Measurements from ENCODE around the gene CTSZ.
A peak's percentile ranks its signal among the peaks of the same experiment; 100 is the strongest.

The CTSZ gene

DNA sequence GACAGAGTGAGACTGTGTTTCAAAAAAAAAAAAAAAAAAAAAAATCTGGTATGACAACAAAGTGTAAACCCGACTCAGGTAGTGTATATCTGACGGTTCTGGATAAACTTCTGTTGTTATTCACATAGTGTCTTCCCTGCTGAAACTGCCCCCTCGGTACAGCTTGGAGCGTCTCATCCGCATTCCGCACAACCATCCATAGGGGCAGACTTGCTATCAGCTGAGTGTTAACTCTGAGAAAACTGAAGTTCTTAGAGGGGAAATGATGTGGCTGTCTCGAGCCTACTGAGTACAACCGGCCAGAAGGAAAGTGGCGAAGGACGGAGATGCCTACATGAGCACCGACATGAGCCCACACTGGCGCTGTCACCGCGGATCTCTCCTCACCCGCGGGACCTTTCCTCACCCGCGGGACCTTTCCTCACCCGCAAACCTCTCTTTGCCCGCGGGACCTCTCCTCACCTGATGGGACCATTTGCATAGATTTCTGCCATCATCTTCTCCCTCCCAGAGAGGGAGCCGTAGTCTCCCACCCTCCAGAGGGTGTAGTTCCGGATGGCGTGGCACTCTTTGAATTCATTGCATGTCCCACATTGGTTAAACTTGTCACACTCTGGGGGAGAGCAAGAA, 9.8 kb downstream of the CTSZ start:
- H3K9ac ChIP-seq (ENCODE audit: low read depth, low read length): no peak overlapping the region
- H3K4me3 ChIP-seq (ENCODE audit: low read depth in 1 of 2, low read length in 2 of 2): no peak overlapping the region
- DNase-seq: no peak
- no peak overlapping the region for H2AFZ ChIP-seq (ENCODE audit: low read depth, low read length)
- H3K4me1 ChIP-seq (ENCODE audit: insufficient read depth, low read length): no peaks in the 10 kb centered on the region
- peaks cover 41% of the 10 kb centered on the region for H3K36me3 ChIP-seq (ENCODE audit: insufficient read depth, low read length)
- H3K27ac ChIP-seq (ENCODE audit: low read length): no peak overlapping the region
- no peaks in the 10 kb centered on the region for H3K27me3 ChIP-seq (ENCODE audit: insufficient read depth, low read length, poor library complexity)
- no peaks in the 10 kb centered on the region for H3K79me2 ChIP-seq (ENCODE audit: insufficient read depth, low read length)
- no peaks in the 10 kb centered on the region for H3K9me3 ChIP-seq (ENCODE audit: insufficient read depth, low read length, severe bottlenecking)
- no peak overlapping the region for H3K4me2 ChIP-seq (ENCODE audit: insufficient read depth, low read length)
- H4K20me1 ChIP-seq (ENCODE audit: insufficient read depth, low read length): peaks cover 11% of the 10 kb centered on the region
- 0 out of 3 replicates have a peak, but pooled peaks have one; percentile 20 for ATAC-seq (ENCODE audit: insufficient read depth, low read depth)
- TF ChIP-seq EZH2 (IDR thresholded peaks at IDR 0.05; ENCODE audit: borderline replicate concordance, low read depth, low read length, severe bottlenecking): no peak
- TF ChIP-seq, protein P1, sequence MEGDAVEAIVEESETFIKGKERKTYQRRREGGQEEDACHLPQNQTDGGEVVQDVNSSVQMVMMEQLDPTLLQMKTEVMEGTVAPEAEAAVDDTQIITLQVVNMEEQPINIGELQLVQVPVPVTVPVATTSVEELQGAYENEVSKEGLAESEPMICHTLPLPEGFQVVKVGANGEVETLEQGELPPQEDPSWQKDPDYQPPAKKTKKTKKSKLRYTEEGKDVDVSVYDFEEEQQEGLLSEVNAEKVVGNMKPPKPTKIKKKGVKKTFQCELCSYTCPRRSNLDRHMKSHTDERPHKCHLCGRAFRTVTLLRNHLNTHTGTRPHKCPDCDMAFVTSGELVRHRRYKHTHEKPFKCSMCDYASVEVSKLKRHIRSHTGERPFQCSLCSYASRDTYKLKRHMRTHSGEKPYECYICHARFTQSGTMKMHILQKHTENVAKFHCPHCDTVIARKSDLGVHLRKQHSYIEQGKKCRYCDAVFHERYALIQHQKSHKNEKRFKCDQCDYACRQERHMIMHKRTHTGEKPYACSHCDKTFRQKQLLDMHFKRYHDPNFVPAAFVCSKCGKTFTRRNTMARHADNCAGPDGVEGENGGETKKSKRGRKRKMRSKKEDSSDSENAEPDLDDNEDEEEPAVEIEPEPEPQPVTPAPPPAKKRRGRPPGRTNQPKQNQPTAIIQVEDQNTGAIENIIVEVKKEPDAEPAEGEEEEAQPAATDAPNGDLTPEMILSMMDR (IDR thresholded peaks at IDR 0.05; ENCODE audit: borderline replicate concordance, extremely low read depth, low read length, poor library complexity, severe bottlenecking): no peak

DNA sequence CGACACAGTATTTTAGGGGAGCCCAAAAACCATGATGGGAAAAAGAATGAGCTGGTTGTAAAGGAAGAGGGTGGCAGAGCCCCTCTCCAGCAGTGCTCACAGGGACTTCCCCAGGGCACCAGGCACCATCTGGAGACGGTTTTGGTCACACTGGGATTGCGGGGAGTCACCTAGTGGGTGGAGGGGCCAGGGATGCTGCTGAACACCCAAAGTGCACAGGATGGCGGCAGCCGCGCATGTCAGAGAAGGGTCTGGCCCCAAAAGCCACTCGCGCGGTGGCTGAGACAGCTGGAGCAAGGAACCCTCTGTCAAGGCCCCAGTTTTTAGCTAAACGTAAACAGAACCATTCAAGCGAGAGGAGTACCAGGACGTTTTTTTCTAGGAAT, 10.8 kb downstream of the CTSZ start:
- Histone ChIP-seq H3K9ac (ENCODE audit: low read depth, low read length) (no peak overlapping the region), H3K36me3 (ENCODE audit: insufficient read depth, low read length) (peaks cover 51% of the 10 kb centered on the region), H4K20me1 (ENCODE audit: insufficient read depth, low read length) (peaks cover 6% of the 10 kb centered on the region; the same call in 1 of the 2 replicates)

DNA sequence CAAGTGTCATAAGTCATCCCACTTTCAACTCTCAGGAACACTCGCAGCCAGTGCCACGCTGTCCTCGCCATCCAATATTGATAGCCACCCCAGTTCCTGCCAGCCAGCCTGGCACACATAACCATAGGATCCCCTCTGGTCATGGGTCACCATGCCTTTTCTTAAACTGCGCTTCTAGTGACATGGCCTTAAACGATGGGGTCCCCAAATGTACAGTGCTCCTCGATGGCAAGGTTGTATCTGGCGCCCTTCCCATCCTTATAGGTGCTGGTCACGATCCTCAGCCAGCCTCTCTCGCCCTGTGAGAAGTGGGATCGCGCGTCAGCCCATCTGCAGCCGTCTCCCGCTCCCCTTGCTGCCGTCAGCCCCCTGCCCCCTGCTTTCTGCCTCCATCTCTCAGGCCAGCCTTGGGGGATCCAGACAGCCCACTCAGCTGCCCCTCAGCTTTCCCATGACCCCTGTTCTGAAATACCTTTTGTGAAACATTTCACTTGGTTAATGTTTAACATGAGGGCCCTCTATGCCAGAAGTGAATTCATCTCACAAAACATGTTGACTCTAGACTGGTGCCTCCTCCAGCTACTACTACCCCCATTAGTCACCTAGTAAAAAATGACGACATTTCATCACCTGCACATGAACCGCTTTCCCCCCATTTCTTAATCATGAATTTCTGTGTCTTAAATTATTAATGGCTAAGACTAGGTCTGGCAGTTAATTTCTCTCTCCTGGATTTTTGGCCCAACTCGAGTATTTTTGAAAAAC, 11.4 kb downstream of the CTSZ start:
- Histone ChIP-seq H3K4me1 (ENCODE audit: insufficient read depth, low read length) (no peaks in the 10 kb centered on the region), H3K9ac (ENCODE audit: low read depth, low read length) (no peak overlapping the region), H3K9me3 (ENCODE audit: insufficient read depth, low read length, severe bottlenecking) (no peaks in the 10 kb centered on the region), H2AFZ (ENCODE audit: low read depth, low read length) (no peak overlapping the region), H3K27ac (ENCODE audit: low read length) (no peak overlapping the region), H3K36me3 (ENCODE audit: insufficient read depth, low read length) (peaks cover 57% of the 10 kb centered on the region), H4K20me1 (ENCODE audit: insufficient read depth, low read length) (peaks cover 11% of the 10 kb centered on the region; the same call in 1 of the 2 replicates), H3K4me3 (ENCODE audit: low read depth in 1 of 2, low read length in 2 of 2) (no peak overlapping the region), H3K27me3 (ENCODE audit: insufficient read depth, low read length, poor library complexity) (no peaks in the 10 kb centered on the region), H3K79me2 (ENCODE audit: insufficient read depth, low read length) (no peaks in the 10 kb centered on the region), H3K4me2 (ENCODE audit: insufficient read depth, low read length) (no peak overlapping the region)
- DNase-seq (no peak), ATAC-seq (ENCODE audit: insufficient read depth, low read depth) (no peak)
- no peak for TF ChIP-seq EZH2 (IDR thresholded peaks at IDR 0.05; ENCODE audit: borderline replicate concordance, low read depth, low read length, severe bottlenecking)
- TF ChIP-seq, protein P1 (IDR thresholded peaks at IDR 0.05; ENCODE audit: borderline replicate concordance, extremely low read depth, low read length, poor library complexity, severe bottlenecking): no peak

More for the DNA sequence above, 10.8 kb downstream of the CTSZ start:
- Histone ChIP-seq H3K79me2 (ENCODE audit: insufficient read depth, low read length) (no peaks in the 10 kb centered on the region), H3K27me3 (ENCODE audit: insufficient read depth, low read length, poor library complexity) (no peaks in the 10 kb centered on the region), H3K27ac (ENCODE audit: low read length) (no peak overlapping the region), H3K4me2 (ENCODE audit: insufficient read depth, low read length) (no peak overlapping the region), H3K4me1 (ENCODE audit: insufficient read depth, low read length) (no peaks in the 10 kb centered on the region), H3K9me3 (ENCODE audit: insufficient read depth, low read length, severe bottlenecking) (no peaks in the 10 kb centered on the region), H2AFZ (ENCODE audit: low read depth, low read length) (no peak overlapping the region), H3K4me3 (ENCODE audit: low read depth in 1 of 2, low read length in 2 of 2) (no peak overlapping the region)
- TF ChIP-seq EZH2 (IDR thresholded peaks at IDR 0.05; ENCODE audit: borderline replicate concordance, low read depth, low read length, severe bottlenecking): no peak
- TF ChIP-seq, protein P1 (IDR thresholded peaks at IDR 0.05; ENCODE audit: borderline replicate concordance, extremely low read depth, low read length, poor library complexity, severe bottlenecking): no peak
- DNase-seq (no peak), ATAC-seq (ENCODE audit: insufficient read depth, low read depth) (peak; percentile 27; the same call in 1 of the 3 replicates)

Data from DND-41 (cell line).